Neuronal stem cell (in vitro differentiated cells): ENCODE data around the gene ABCA3.

Experiments used
- DNase-seq: peaks from one replicate; pipeline ENCODE4 v3.0.0-alpha.2; 2013; ENCODE audit warnings: low spot score
- H2AFZ ChIP-seq: one replicate; pipeline ENCODE4 v1.6.1; 2013; ENCODE audit warnings: mild to moderate bottlenecking, low read length, inconsistent platforms
- H2AK5ac ChIP-seq: 2 replicates; pipeline ENCODE4 v1.6.1; 2013; ENCODE audit warnings: low read depth, mild to moderate bottlenecking, inconsistent platforms, low read length, moderate library complexity, mixed read lengths
- H2BK120ac ChIP-seq: 2 replicates; pipeline ENCODE4 v1.6.1; 2013; ENCODE audit warnings: low read depth, mild to moderate bottlenecking, inconsistent platforms, low read length, moderate library complexity, mixed read lengths
- H2BK12ac ChIP-seq: one replicate; pipeline ENCODE4 v1.6.1; 2013; ENCODE audit warnings: low read length, inconsistent platforms
- H2BK15ac ChIP-seq: 2 replicates; pipeline ENCODE4 v1.6.1; 2013; ENCODE audit warnings: mild to moderate bottlenecking, low read length, inconsistent platforms, mixed read lengths
- H2BK5ac ChIP-seq: one replicate; pipeline ENCODE4 v1.6.1; 2013; ENCODE audit warnings: inconsistent platforms, mild to moderate bottlenecking, low read length, moderate library complexity
- H3K14ac ChIP-seq: one replicate; pipeline ENCODE4 v1.6.1; 2013; ENCODE audit warnings: low read length, inconsistent platforms
- H3K18ac ChIP-seq: 2 replicates; pipeline ENCODE4 v1.6.1; 2013; ENCODE audit warnings: low read length, inconsistent platforms
- H3K23ac ChIP-seq: 2 replicates; pipeline ENCODE4 v1.6.1; 2013; ENCODE audit warnings: low read depth, mild to moderate bottlenecking, mixed read lengths, low read length, inconsistent platforms; ENCODE audit not compliant: poor library complexity
- H3K27ac ChIP-seq: replicated peaks from 3 replicates; pipeline ENCODE4 v1.5.1; 2013; ENCODE audit warnings: low read length, inconsistent platforms
- H3K27me3 ChIP-seq, 3 experiments: 2 replicates each; pipeline ENCODE4 v1.6.1; 2013; ENCODE audit warnings: low read length in 3 of 3, mild to moderate bottlenecking in 2 of 3, inconsistent platforms in 1 of 3, low read depth in 1 of 3, mixed read lengths in 1 of 3, moderate library complexity in 1 of 3; ENCODE audit not compliant: control insufficient read depth in 3 of 3, insufficient read depth in 3 of 3
- H3K36me3 ChIP-seq, 2 donors: replicated peaks in 1 of 2; 2 replicates each; pipeline ENCODE4 v1.6.1; 2013; ENCODE audit warnings: low read length in 2 of 2; ENCODE audit not compliant: control insufficient read depth in 2 of 2, insufficient read depth in 2 of 2
- H3K4ac ChIP-seq: 2 replicates; pipeline ENCODE4 v1.6.1; 2013; ENCODE audit warnings: inconsistent platforms, mild to moderate bottlenecking, low read length, moderate library complexity
- H3K4me1 ChIP-seq, 2 donors: 1 replicate in 1 of 2; 2 replicates in 1 of 2; pipeline ENCODE4 v1.6.1; 2013; ENCODE audit warnings: low read length in 2 of 2, low read depth in 1 of 2; ENCODE audit not compliant: control insufficient read depth in 2 of 2, insufficient read depth in 1 of 2
- H3K4me2 ChIP-seq: one replicate; pipeline ENCODE4 v1.6.1; 2013; ENCODE audit warnings: mild to moderate bottlenecking, low read length, inconsistent platforms; ENCODE audit not compliant: insufficient read depth, poor library complexity, severe bottlenecking
- H3K4me3 ChIP-seq, 2 donors: 2 replicates each; pipeline ENCODE4 v1.5.1; 2013; ENCODE audit warnings: low read length in 2 of 2, mild to moderate bottlenecking in 2 of 2, inconsistent platforms in 1 of 2, moderate library complexity in 1 of 2
- H3K79me1 ChIP-seq: one replicate; pipeline ENCODE4 v1.6.1; 2013; ENCODE audit warnings: low read depth, mild to moderate bottlenecking, inconsistent platforms, low read length, moderate library complexity
- H3K9ac ChIP-seq: one replicate; pipeline ENCODE4 v1.6.1; 2013; ENCODE audit warnings: mild to moderate bottlenecking, low read depth, low read length, inconsistent platforms; ENCODE audit not compliant: poor library complexity
- H3K9me3 ChIP-seq, 2 donors: replicated peaks in 1 of 2; 2 replicates each; pipeline versions ENCODE3 to v1.6.1; 2013; ENCODE audit warnings: low read length in 2 of 2, mild to moderate bottlenecking in 2 of 2, inconsistent platforms in 1 of 2, low read depth in 1 of 2, mixed read lengths in 1 of 2, moderate library complexity in 1 of 2; ENCODE audit not compliant: control insufficient read depth in 2 of 2, insufficient read depth in 1 of 2
- H4K8ac ChIP-seq: one replicate; pipeline ENCODE4 v1.6.1; 2013; ENCODE audit warnings: low read depth, mild to moderate bottlenecking, inconsistent platforms, low read length, moderate library complexity
- H4K91ac ChIP-seq: one replicate; pipeline ENCODE4 v1.6.1; 2013; ENCODE audit warnings: low read length, low read depth, mild to moderate bottlenecking, inconsistent platforms; ENCODE audit not compliant: poor library complexity
- WGBS, 2 donors: extraction: QIAGEN DNeasy Blood & Tissue Kit; methylation state at CpG; one replicate each; pipeline ENCODE4 v1.1.7; 2013; ENCODE audit warnings: missing lambda C conversion rate in 2 of 2, mixed read lengths in 1 of 2; ENCODE audit not compliant: insufficient read length in 2 of 2, insufficient replicate concordance in 1 of 2; ENCODE audit errors: extremely low coverage in 2 of 2; 5-methylcytosine and 5-hydroxymethylcytosine counted together

The ABCA3 gene

GRCh38 chr16:2246301-2246885 is 94.1 kb downstream of the ABCA3 start:
- no peak overlapping the region for H2BK5ac ChIP-seq
- no peak overlapping the region for H3K4me3 ChIP-seq
- H3K4me2 ChIP-seq, result no peak overlapping the region
- H3K14ac ChIP-seq, result no peak overlapping the region
- peaks cover 4% of the 10 kb centered on the region in 2 donors for H3K4me1 ChIP-seq
- no peak overlapping the region for H2AFZ ChIP-seq
- no peak for DNase-seq
- H2AK5ac ChIP-seq, result no peak overlapping the region
- H3K23ac ChIP-seq, result no peak overlapping the region
- H4K91ac ChIP-seq, result peak overlapping the region; percentile 3
- no peak overlapping the region for H4K8ac ChIP-seq
- H2BK12ac ChIP-seq, result no peak overlapping the region
- H3K18ac ChIP-seq, result no peak overlapping the region
- H2BK15ac ChIP-seq, result no peak overlapping the region
- no peaks in the 10 kb centered on the region for H3K9me3 ChIP-seq
- H3K79me1 ChIP-seq, result peaks cover 6% of the 10 kb centered on the region
- no peak overlapping the region for H3K27ac ChIP-seq
- H3K27me3 ChIP-seq, result no peaks in the 10 kb centered on the region
- WGBS, 2 donors, result no CpG with 5 or more reads among the region's 18 CpGs
- no peak overlapping the region for H3K9ac ChIP-seq
- H2BK120ac ChIP-seq, result no peak overlapping the region
- no peak overlapping the region for H3K4ac ChIP-seq
- H3K36me3 ChIP-seq, result peaks cover 45 to 75% of the 10 kb centered on the region in 2 donors

- H3K36me3 ChIP-seq, result peaks cover 45 to 83% of the 10 kb centered on the region in 2 donors
- no CpG with 5 or more reads among the region's 30 CpGs for WGBS, 2 donors
Measured at GRCh38 chr16:2244926-2245795, 95.4 kb downstream of the ABCA3 start.

GRCh38 chr16:2244301-2244700 is 96.2 kb downstream of the ABCA3 start:
- no peak overlapping the region for H3K9ac ChIP-seq
- no CpG with 5 or more reads among the region's 17 CpGs for WGBS, 2 donors

More at GRCh38 chr16:2244926-2245795, 95.4 kb downstream of the ABCA3 start:
- Histone ChIP-seq H3K27ac (no peak overlapping the region), H3K79me1 (peaks cover 4% of the 10 kb centered on the region), H4K91ac (no peak overlapping the region), H2BK120ac (no peak overlapping the region), H3K18ac (no peak overlapping the region), H3K4me2 (no peak overlapping the region), H3K27me3 (no peaks in the 10 kb centered on the region), H3K14ac (no peak overlapping the region), H3K4ac (no peak overlapping the region), H2AFZ (no peak overlapping the region), H3K23ac (no peak overlapping the region), H2AK5ac (no peak overlapping the region), H2BK12ac (no peak overlapping the region), H2BK5ac (no peak overlapping the region), H3K4me1 (peaks cover 0 to under 1% of the 10 kb centered on the region in 2 donors), H3K4me3 (no peak overlapping the region), H2BK15ac (no peak overlapping the region), H4K8ac (no peak overlapping the region), H3K9me3 (no peaks in the 10 kb centered on the region), H3K9ac (no peak overlapping the region)
- no peak for DNase-seq

GRCh38 chr16:2243781-2244180 is 96.7 kb downstream of the ABCA3 start:
- no peak for DNase-seq
- Histone ChIP-seq H3K27ac (no peak overlapping the region), H3K4me1 (no peaks in the 10 kb centered on the region), H4K8ac (no peak overlapping the region), H3K36me3 (peaks cover 45 to 83% of the 10 kb centered on the region in 2 donors), H3K27me3 (no peaks in the 10 kb centered on the region), H3K23ac (no peak overlapping the region), H3K9ac (no peak overlapping the region), H2BK5ac (no peak overlapping the region), H3K4ac (no peak overlapping the region), H3K79me1 (peaks cover 4% of the 10 kb centered on the region), H2AFZ (no peak overlapping the region), H3K4me2 (no peak overlapping the region), H4K91ac (no peak overlapping the region), H3K4me3 (no peak overlapping the region), H2AK5ac (no peak overlapping the region), H2BK12ac (no peak overlapping the region), H3K9me3 (no peaks in the 10 kb centered on the region), H2BK15ac (no peak overlapping the region), H3K14ac (no peak overlapping the region), H2BK120ac (no peak overlapping the region), H3K18ac (no peak overlapping the region)
- WGBS, 2 donors, result no CpG with 5 or more reads among the region's 11 CpGs

More at GRCh38 chr16:2244301-2244700, 96.2 kb downstream of the ABCA3 start:
- H2BK12ac ChIP-seq, result no peak overlapping the region
- no peak overlapping the region for H3K14ac ChIP-seq
- H3K4me1 ChIP-seq, result no peaks in the 10 kb centered on the region
- no peak overlapping the region for H4K8ac ChIP-seq
- H2BK5ac ChIP-seq, result no peak overlapping the region
- no peak for DNase-seq
- H3K23ac ChIP-seq, result no peak overlapping the region
- H2BK15ac ChIP-seq, result no peak overlapping the region
- no peak overlapping the region for H3K18ac ChIP-seq
- no peak overlapping the region for H4K91ac ChIP-seq
- H3K9me3 ChIP-seq, result no peaks in the 10 kb centered on the region
- H3K36me3 ChIP-seq, result peaks cover 47 to 84% of the 10 kb centered on the region in 2 donors
- no peaks in the 10 kb centered on the region for H3K27me3 ChIP-seq
- no peak overlapping the region for H3K4ac ChIP-seq
- H2AK5ac ChIP-seq, result no peak overlapping the region
- H3K4me3 ChIP-seq, result no peak overlapping the region
- peaks cover 4% of the 10 kb centered on the region for H3K79me1 ChIP-seq
- H3K4me2 ChIP-seq, result no peak overlapping the region
- no peak overlapping the region for H2BK120ac ChIP-seq
- no peak overlapping the region for H2AFZ ChIP-seq
- no peak overlapping the region for H3K27ac ChIP-seq
